T-cell (primary cell): ENCODE data around the gene TERC. TPM values are rescaled to one million over a fixed set of nuclear protein-coding genes. Genes with fewer than 3 reads are reported as not detected.

Experiments
- ATAC-seq, 4 experiments: fragments of 200-7000 bp in 3 of 4; fragments of 150-1000 bp in 1 of 4; cut with Tn5 transposase; replicated peaks in 1 of 4; 1 replicate in 3 of 4; 2 replicates in 1 of 4; pipeline ENCODE4 v1.10.0; 2021; ENCODE audit warnings: moderate library complexity in 3 of 4, mild to moderate bottlenecking in 2 of 4, moderate number of reproducible peaks in 1 of 4
- CTCF ChIA-PET, 2 donors: fragments of 300-600 bp; sonication (Branson Sonifier 250); formaldehyde crosslinking; loops; one replicate each; lab custom pipeline; 2022; ENCODE audit warnings: antibody characterized with exemption in 2 of 2; lab: Charles Lee
- POLR2A ChIA-PET, 2 donors: fragments of 300-600 bp; sonication (Branson Sonifier 250); formaldehyde crosslinking; loops; one replicate each; lab custom pipeline; 2022; ENCODE audit warnings: antibody characterized with exemption in 2 of 2; lab: Charles Lee
- DNase-seq, 35 experiments: peaks; one replicate each; pipeline versions ENCODE4 v3.0.0 to v3.0.0-alpha.2; 2013 to 2023
- H3K27ac ChIP-seq: one replicate; pipeline ENCODE4 v1.5.1; 2013; ENCODE audit warnings: low read length
- H3K27me3 ChIP-seq, 2 experiments: replicated peaks in 1 of 2; 1 replicate in 1 of 2; 2 replicates in 1 of 2; pipeline versions ENCODE4 v1.6.1 to v1.7.0; 2013; ENCODE audit warnings: low read length in 1 of 2, mixed read lengths in 1 of 2; ENCODE audit not compliant: control insufficient read depth in 2 of 2, insufficient read depth in 2 of 2; ENCODE audit errors: extremely low read depth in 1 of 2
- H3K36me3 ChIP-seq, 2 donors: 1 replicate in 1 of 2; 2 replicates in 1 of 2; pipeline versions ENCODE4 v1.6.1 to v1.7.0; 2013; ENCODE audit warnings: low read length in 1 of 2; ENCODE audit not compliant: control insufficient read depth in 2 of 2, insufficient read depth in 1 of 2; ENCODE audit errors: extremely low read depth in 1 of 2
- H3K4me1 ChIP-seq, 2 experiments: 1 replicate in 1 of 2; 2 replicates in 1 of 2; pipeline versions ENCODE4 v1.6.1 to v1.7.0; 2013; ENCODE audit warnings: low read length in 2 of 2, mixed read lengths in 1 of 2; ENCODE audit not compliant: insufficient read depth in 2 of 2, control insufficient read depth in 1 of 2; ENCODE audit errors: extremely low read depth in 1 of 2
- H3K4me3 ChIP-seq, 2 donors: 1 replicate in 1 of 2; 2 replicates in 1 of 2; pipeline versions ENCODE4 v1.5.1 to v1.7.0; 2013; ENCODE audit warnings: mild to moderate bottlenecking in 2 of 2, low read length in 1 of 2, moderate library complexity in 1 of 2; ENCODE audit not compliant: control insufficient read depth in 1 of 2; ENCODE audit errors: extremely low read depth in 1 of 2
- H3K9me3 ChIP-seq: 2 replicates; pipeline ENCODE4 v1.7.0; 2013
- H3K27ac Mint-ChIP-seq, 2 donors: one replicate each; pipeline ENCODE4 v1.8.0; 2020 to 2021; ENCODE audit warnings: mild to moderate bottlenecking in 2 of 2, mixed read lengths in 2 of 2
- H3K27me3 Mint-ChIP-seq, 2 donors: one replicate each; pipeline ENCODE4 v1.8.0; 2021 to 2022; ENCODE audit warnings: mixed read lengths in 2 of 2
- H3K36me3 Mint-ChIP-seq: one replicate; pipeline ENCODE4 v1.8.0; 2021; ENCODE audit warnings: mixed read lengths
- H3K4me1 Mint-ChIP-seq, 3 donors: one replicate each; pipeline ENCODE4 v1.8.0; 2020 to 2022; ENCODE audit warnings: mixed read lengths in 3 of 3, mild to moderate bottlenecking in 1 of 3
- H3K4me3 Mint-ChIP-seq, 3 donors: one replicate each; pipeline ENCODE4 v1.8.0; 2020 to 2022; ENCODE audit warnings: mild to moderate bottlenecking in 3 of 3, mixed read lengths in 3 of 3, moderate library complexity in 3 of 3
- H3K9me3 Mint-ChIP-seq, 3 donors: one replicate each; pipeline ENCODE4 v1.8.0; 2020 to 2022; ENCODE audit warnings: mixed read lengths in 3 of 3
- WGBS: methylation state at CpG from one replicate; pipeline ENCODE4 v1.1.5; 2013; ENCODE audit warnings: missing lambda C conversion rate; ENCODE audit not compliant: insufficient coverage; 5-methylcytosine and 5-hydroxymethylcytosine counted together
- total RNA-seq, 35 experiments: library from RNA in 6 of 35; stranded (reverse) in 6 of 35; fragments of 120-200 nt in 1 of 35; gene quantifications; one replicate each; pipeline versions ENCODE4 v1.2.1 to v1.2.4 and lab custom pipeline; 2013 to 2026

The TERC gene
- total RNA-seq (10 to 100 TPM; 10.3 to 22.4 (median 12.8) TPM), total RNA-seq (lab: John Stamatoyannopoulos, UW) (0.06 to 1.8 (median 0.30) reads per million in 29 experiments)
- 42.0 TPM for total RNA-seq (2013)

- ChIA-PET POLR2A (interaction anchor here in 1 of 2 donors (0.8 to 2.8 kb wide), 2 partner anchors 8 to 1564 kb away, joined by 3 to 32 read pairs; partner anchors contain the start of gene MYNN), CTCF (no interaction called here)
- Mint-ChIP-seq H3K4me3 (peak within 1 kb of the TSS; percentile 92 to 97 (median 95)), H3K36me3 (no peaks in the 10 kb centered on the region), H3K27ac (peak within 1 kb of the TSS; percentile 98), H3K9me3 (peaks cover 0 to 7% (median 2%) of the 10 kb centered on the region in 3 donors), H3K4me1 (peaks cover 12 to 30% (median 24%) of the 10 kb centered on the region in 3 donors), H3K27me3 (no peaks in the 10 kb centered on the region)
- ATAC-seq (peak; percentile 89 to 91 (median 91)), DNase-seq (peak; percentile 85 to 96 (median 91))
- peak within 1 kb of the TSS; percentile 94 to 96 for H3K4me3 ChIP-seq
- H3K9me3 ChIP-seq, result no peaks in the 10 kb centered on the region
- H3K36me3 ChIP-seq, result no peaks in the 10 kb centered on the region
- WGBS, result 2% methylated on average over 24 of the region's 42 CpGs
- peaks cover 14 to 23% of the 10 kb centered on the region in 2 experiments for H3K4me1 ChIP-seq
- no peaks in the 10 kb centered on the region for H3K27me3 ChIP-seq
- H3K27ac ChIP-seq, result peak within 1 kb of the TSS; percentile 96
Measured at GRCh38 chr3:169764882-169765612, at the start of gene TERC. TSS of gene TERC (minus strand) at chr3:169765060.

DNA sequence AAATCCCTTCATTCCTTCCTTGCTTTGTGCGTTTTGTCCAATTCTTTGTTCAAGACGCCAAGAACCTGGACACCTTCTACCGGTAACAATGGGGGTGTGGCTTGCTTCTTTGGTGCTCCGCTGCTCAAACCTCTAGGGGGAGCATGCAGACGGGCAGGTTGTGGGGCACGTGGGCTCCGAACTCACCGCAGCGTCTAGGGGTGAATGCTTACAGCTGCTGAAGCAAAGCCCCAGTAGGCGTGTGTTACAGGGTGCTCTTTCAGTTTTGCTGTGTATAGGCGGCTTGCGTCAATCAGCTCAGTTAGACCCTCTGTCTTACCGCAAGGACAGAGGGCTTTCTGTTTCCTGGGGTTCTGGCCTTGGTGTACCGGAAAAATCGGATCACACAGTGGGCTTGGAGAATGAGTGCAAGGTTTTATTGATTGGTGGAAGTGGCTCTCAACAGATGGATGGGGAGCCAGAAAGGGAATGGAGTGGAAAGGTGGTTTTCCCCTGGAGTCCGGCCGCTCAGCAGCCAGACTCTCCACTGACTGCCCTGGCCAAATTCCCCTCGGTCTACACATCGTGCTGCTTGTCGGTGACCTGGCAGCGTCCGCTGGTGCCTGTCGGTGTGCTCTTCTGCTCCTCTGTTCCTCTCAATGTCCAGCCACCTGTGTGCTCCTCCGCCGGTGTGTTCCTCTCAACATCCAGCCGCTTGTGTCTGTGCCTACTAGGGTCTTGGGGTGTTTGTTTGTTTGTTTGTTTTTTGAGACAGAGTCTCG lies 49.1 kb upstream of the TERC start:
- peaks cover 3 to 10% of the 10 kb centered on the region in 2 donors for H3K27me3 Mint-ChIP-seq
- H3K27ac Mint-ChIP-seq, result peak overlapping the region; percentile 1 to 57
- 39% methylated on average over 20 of the region's 27 CpGs for WGBS
- peaks cover 27 to 29% (median 29%) of the 10 kb centered on the region in 3 donors for H3K4me1 Mint-ChIP-seq
- peaks cover 4 to 11% (median 10%) of the 10 kb centered on the region in 3 donors for H3K9me3 Mint-ChIP-seq
- H3K27me3 ChIP-seq, result peaks cover 0 to 14% of the 10 kb centered on the region in 2 experiments
- H3K36me3 ChIP-seq, result no peaks in the 10 kb centered on the region
- peaks cover 7% of the 10 kb centered on the region for H3K36me3 Mint-ChIP-seq
- peaks cover 3 to 26% of the 10 kb centered on the region in 2 experiments for H3K4me1 ChIP-seq
- peak; percentile 75 to 89 (median 80) for ATAC-seq
- ChIA-PET CTCF (interaction anchor here in 1 of 2 donors (0.6 to 0.7 kb wide), 4 partner anchors 45 to 367 kb away, joined by 3 to 7 read pairs (median 3); partner anchors contain the start of gene ACTRT3), POLR2A (interaction anchor here (0.6 to 0.8 kb wide), 2 partner anchors 56 to 150 kb away, joined by 3 to 4 read pairs; no protein-coding TSS in a partner anchor)
- peak; percentile 41 to 86 (median 73) for DNase-seq
- peak overlapping the region; percentile 74 to 94 (median 78) for H3K4me3 Mint-ChIP-seq
- H3K27ac ChIP-seq, result no peak overlapping the region
- H3K4me3 ChIP-seq, result peak overlapping the region; percentile 62 to 84
- peaks cover 4% of the 10 kb centered on the region for H3K9me3 ChIP-seq

DNA sequence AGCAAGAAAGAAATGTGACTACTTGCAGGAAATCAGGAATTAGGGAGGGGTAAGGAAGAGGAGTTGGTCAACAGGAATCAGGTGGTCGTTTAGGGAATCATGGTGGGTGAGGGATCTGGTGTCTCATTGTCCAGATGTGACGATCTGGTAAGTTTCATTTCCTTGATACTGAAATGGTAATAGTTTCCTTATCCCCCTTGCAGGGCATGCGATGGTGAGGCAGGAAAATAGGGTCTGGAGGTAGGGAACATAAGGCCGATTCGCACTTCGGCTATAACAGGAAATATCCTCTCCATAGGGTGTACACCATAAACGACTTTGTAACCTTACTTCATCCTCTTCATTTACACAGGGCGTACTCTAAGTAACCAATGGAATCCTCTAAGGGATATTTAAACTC lies 48.4 kb upstream of the TERC start:
- Mint-ChIP-seq H3K4me3 (peak overlapping the region; percentile 74 to 94 (median 78)), H3K9me3 (peaks cover 4 to 11% (median 10%) of the 10 kb centered on the region in 3 donors), H3K4me1 (peaks cover 27 to 29% (median 29%) of the 10 kb centered on the region in 3 donors), H3K27me3 (peaks cover 2 to 8% of the 10 kb centered on the region in 2 donors), H3K27ac (peak overlapping the region in 1 of 2 donors; percentile 1), H3K36me3 (peaks cover 7% of the 10 kb centered on the region)
- Histone ChIP-seq H3K27ac (no peak overlapping the region), H3K36me3 (no peaks in the 10 kb centered on the region), H3K4me1 (peaks cover 3 to 26% of the 10 kb centered on the region in 2 experiments), H3K9me3 (peaks cover 4% of the 10 kb centered on the region), H3K4me3 (peak overlapping the region; percentile 62 to 84), H3K27me3 (peaks cover 0 to 14% of the 10 kb centered on the region in 2 experiments)
- ATAC-seq, result peak in 1 of 4 experiments; percentile 3
- CTCF ChIA-PET, result no interaction called here
- peak in 1 of 35 experiments; percentile 14 for DNase-seq
- WGBS, result 40% methylated on average over 3 of the region's 8 CpGs
- POLR2A ChIA-PET, result interaction anchor here in 1 of 2 donors (0.6 kb wide), 1 partner anchor 56 kb away, joined by 4 read pairs; no protein-coding TSS in a partner anchor

- Histone ChIP-seq H3K36me3 (no peaks in the 10 kb centered on the region), H3K4me3 (peak within 1 kb of the TSS; percentile 62 to 84), H3K9me3 (peaks cover 4% of the 10 kb centered on the region), H3K27ac (no peak within 1 kb of the TSS), H3K4me1 (peaks cover 3 to 26% of the 10 kb centered on the region in 2 experiments), H3K27me3 (peaks cover 0 to 10% of the 10 kb centered on the region in 2 experiments)
- peaks cover 4 to 11% (median 10%) of the 10 kb centered on the region in 3 donors for H3K9me3 Mint-ChIP-seq
- ChIA-PET POLR2A (interaction anchor here in 1 of 2 donors (0.7 kb wide), 1 partner anchor 367 kb away, joined by 3 read pairs; no protein-coding TSS in a partner anchor), CTCF (interaction anchor here in 1 of 2 donors (0.5 kb wide), 1 partner anchor 14 kb away, joined by 3 read pairs; no protein-coding TSS in a partner anchor)
- ATAC-seq (peak; percentile 62 to 77 (median 72)), DNase-seq (peak in 34 of 35 experiments; percentile 12 to 74 (median 48))
- H3K4me3 Mint-ChIP-seq, result peak within 1 kb of the TSS; percentile 74 to 94 (median 78)
- 3% methylated on average over 54 of the region's 56 CpGs for WGBS
- peak within 1 kb of the TSS; percentile 9 to 57 for H3K27ac Mint-ChIP-seq
- peaks cover 7% of the 10 kb centered on the region for H3K36me3 Mint-ChIP-seq
- H3K4me1 Mint-ChIP-seq, result peaks cover 27 to 29% (median 29%) of the 10 kb centered on the region in 3 donors
- H3K27me3 Mint-ChIP-seq, result peaks cover 0 to 5% of the 10 kb centered on the region in 2 donors
Measured at GRCh38 chr3:169812332-169813235, 47.7 kb upstream of the TERC start, which contains the start of the genes LRRC34 and LRRIQ4. TSS of gene LRRC34 (minus strand) at chr3:169812904. CDS start at chr3:169812548, 356 bp downstream. TSS of gene LRRIQ4 (plus strand) at chr3:169812870. CDS start at chr3:169821922, 9,052 bp downstream.

GRCh38 chr3:169811631-169812331 lies 46.9 kb upstream of the TERC start:
- Histone ChIP-seq H3K9me3 (peaks cover 4% of the 10 kb centered on the region), H3K27me3 (peaks cover 0 to 10% of the 10 kb centered on the region in 2 experiments), H3K27ac (no peak overlapping the region), H3K36me3 (no peaks in the 10 kb centered on the region), H3K4me1 (peaks cover 3 to 26% of the 10 kb centered on the region in 2 experiments), H3K4me3 (peak overlapping the region; percentile 62 to 84)
- peaks cover 4 to 11% (median 10%) of the 10 kb centered on the region in 3 donors for H3K9me3 Mint-ChIP-seq
- DNase-seq, result peak in 11 of 35 experiments; percentile 4 to 35 (median 11)
- POLR2A ChIA-PET, result no interaction called here
- peak; percentile 24 to 34 (median 26) for ATAC-seq
- peak overlapping the region; percentile 74 to 94 (median 78) for H3K4me3 Mint-ChIP-seq
- 7% methylated on average over 22 of the region's 29 CpGs for WGBS
- H3K27ac Mint-ChIP-seq, result no peak overlapping the region
- CTCF ChIA-PET, result interaction anchor here (0.5 to 0.8 kb wide), 4 partner anchors 11 to 52 kb away, joined by 3 read pairs; no protein-coding TSS in a partner anchor
- H3K4me1 Mint-ChIP-seq, result peaks cover 27 to 29% (median 29%) of the 10 kb centered on the region in 3 donors
- H3K36me3 Mint-ChIP-seq, result peaks cover 7% of the 10 kb centered on the region
- H3K27me3 Mint-ChIP-seq, result peaks cover 0 to 2% of the 10 kb centered on the region in 2 donors
